ENCODE results near the gene PARP9. TPM values are rescaled to one million over a fixed set of nuclear protein-coding genes. Genes with fewer than 3 reads are reported as not detected.

PARP9 gene
- total and polyA plus RNA-seq, 2 of the 13 experiments (the other 11 are each of a cell fraction or from before 2014, with no cell fraction given): 6.5 to 10.6 TPM

GRCh38 chr3:122560680-122561079 lies 3.4 kb downstream of the PARP9 start (continued):
- TF ChIP-seq, protein P1, sequence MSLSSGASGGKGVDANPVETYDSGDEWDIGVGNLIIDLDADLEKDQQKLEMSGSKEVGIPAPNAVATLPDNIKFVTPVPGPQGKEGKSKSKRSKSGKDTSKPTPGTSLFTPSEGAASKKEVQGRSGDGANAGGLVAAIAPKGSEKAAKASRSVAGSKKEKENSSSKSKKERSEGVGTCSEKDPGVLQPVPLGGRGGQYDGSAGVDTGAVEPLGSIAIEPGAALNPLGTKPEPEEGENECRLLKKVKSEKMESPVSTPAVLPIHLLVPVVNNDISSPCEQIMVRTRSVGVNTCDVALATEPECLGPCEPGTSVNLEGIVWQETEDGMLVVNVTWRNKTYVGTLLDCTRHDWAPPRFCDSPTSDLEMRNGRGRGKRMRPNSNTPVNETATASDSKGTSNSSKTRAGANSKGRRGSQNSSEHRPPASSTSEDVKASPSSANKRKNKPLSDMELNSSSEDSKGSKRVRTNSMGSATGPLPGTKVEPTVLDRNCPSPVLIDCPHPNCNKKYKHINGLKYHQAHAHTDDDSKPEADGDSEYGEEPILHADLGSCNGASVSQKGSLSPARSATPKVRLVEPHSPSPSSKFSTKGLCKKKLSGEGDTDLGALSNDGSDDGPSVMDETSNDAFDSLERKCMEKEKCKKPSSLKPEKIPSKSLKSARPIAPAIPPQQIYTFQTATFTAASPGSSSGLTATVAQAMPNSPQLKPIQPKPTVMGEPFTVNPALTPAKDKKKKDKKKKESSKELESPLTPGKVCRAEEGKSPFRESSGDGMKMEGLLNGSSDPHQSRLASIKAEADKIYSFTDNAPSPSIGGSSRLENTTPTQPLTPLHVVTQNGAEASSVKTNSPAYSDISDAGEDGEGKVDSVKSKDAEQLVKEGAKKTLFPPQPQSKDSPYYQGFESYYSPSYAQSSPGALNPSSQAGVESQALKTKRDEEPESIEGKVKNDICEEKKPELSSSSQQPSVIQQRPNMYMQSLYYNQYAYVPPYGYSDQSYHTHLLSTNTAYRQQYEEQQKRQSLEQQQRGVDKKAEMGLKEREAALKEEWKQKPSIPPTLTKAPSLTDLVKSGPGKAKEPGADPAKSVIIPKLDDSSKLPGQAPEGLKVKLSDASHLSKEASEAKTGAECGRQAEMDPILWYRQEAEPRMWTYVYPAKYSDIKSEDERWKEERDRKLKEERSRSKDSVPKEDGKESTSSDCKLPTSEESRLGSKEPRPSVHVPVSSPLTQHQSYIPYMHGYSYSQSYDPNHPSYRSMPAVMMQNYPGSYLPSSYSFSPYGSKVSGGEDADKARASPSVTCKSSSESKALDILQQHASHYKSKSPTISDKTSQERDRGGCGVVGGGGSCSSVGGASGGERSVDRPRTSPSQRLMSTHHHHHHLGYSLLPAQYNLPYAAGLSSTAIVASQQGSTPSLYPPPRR (CRISPR knock-in tag; IDR thresholded peaks at IDR 0.05; ENCODE audit: borderline replicate concordance): no peak
- no peak for TF ChIP-seq KDM6A (CRISPR knock-in tag; IDR thresholded peaks at IDR 0.05; ENCODE audit: low read depth)
- TF ChIP-seq PHF5A (CRISPR knock-in tag; IDR thresholded peaks at IDR 0.05; ENCODE audit: low read depth, unreplicated experiment): no peak
- TF ChIP-seq, protein P2, sequence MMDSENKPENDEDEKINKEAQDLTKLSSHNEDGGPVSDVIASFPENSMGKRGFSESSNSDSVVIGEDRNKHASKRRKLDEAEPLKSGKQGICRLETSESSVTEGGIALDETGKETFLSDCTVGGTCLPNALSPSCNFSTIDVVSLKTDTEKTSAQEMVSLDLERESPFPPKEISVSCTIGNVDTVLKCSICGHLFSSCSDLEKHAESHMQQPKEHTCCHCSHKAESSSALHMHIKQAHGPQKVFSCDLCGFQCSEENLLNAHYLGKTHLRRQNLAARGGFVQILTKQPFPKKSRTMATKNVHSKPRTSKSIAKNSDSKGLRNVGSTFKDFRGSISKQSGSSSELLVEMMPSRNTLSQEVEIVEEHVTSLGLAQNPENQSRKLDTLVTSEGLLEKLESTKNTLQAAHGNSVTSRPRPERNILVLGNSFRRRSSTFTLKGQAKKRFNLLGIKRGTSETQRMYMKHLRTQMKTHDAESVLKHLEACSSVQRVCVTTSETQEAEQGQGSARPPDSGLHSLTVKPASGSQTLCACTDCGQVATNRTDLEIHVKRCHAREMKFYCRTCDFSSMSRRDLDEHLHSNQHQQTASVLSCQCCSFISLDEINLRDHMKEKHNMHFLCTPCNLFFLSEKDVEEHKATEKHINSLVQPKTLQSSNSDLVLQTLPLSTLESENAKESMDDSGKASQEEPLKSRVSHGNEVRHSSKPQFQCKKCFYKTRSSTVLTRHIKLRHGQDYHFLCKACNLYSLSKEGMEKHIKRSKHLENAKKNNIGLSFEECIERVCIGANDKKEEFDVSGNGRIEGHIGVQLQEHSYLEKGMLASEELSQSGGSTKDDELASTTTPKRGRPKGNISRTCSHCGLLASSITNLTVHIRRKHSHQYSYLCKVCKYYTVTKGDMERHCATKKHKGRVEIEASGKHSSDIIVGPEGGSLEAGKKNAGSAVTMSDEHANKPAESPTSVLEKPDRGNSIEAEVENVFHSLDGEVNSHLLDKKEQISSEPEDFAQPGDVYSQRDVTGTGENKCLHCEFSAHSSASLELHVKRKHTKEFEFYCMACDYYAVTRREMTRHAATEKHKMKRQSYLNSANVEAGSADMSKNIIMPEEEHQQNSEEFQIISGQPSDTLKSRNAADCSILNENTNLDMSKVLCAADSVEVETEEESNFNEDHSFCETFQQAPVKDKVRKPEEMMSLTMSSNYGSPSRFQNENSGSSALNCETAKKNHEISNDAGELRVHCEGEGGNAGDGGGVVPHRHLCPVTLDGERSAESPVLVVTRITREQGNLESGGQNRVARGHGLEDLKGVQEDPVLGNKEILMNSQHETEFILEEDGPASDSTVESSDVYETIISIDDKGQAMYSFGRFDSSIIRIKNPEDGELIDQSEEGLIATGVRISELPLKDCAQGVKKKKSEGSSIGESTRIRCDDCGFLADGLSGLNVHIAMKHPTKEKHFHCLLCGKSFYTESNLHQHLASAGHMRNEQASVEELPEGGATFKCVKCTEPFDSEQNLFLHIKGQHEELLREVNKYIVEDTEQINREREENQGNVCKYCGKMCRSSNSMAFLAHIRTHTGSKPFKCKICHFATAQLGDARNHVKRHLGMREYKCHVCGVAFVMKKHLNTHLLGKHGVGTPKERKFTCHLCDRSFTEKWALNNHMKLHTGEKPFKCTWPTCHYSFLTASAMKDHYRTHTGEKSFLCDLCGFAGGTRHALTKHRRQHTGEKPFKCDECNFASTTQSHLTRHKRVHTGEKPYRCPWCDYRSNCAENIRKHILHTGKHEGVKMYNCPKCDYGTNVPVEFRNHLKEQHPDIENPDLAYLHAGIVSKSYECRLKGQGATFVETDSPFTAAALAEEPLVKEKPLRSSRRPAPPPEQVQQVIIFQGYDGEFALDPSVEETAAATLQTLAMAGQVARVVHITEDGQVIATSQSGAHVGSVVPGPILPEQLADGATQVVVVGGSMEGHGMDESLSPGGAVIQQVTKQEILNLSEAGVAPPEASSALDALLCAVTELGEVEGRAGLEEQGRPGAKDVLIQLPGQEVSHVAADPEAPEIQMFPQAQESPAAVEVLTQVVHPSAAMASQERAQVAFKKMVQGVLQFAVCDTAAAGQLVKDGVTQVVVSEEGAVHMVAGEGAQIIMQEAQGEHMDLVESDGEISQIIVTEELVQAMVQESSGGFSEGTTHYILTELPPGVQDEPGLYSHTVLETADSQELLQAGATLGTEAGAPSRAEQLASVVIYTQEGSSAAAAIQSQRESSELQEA (CRISPR knock-in tag; IDR thresholded peaks at IDR 0.05; ENCODE audit: not compliant biosample characterization): no peak
- peak; percentile 83 for TF ChIP-seq STAG1 (CRISPR knock-in tag; IDR thresholded peaks at IDR 0.05)
- TF ChIP-seq CBFB (CRISPR knock-in tag; IDR thresholded peaks at IDR 0.05): no peak
- no peak for TF ChIP-seq ZNF33B (CRISPR knock-in tag; IDR thresholded peaks at IDR 0.05)
- no peak for TF ChIP-seq GATAD1 (CRISPR knock-in tag; IDR thresholded peaks at IDR 0.05)
- TF ChIP-seq THAP11 (CRISPR knock-in tag; IDR thresholded peaks at IDR 0.05): no peak
- TF ChIP-seq ZNF792 (CRISPR knock-in tag; IDR thresholded peaks at IDR 0.05): no peak
- TF ChIP-seq CENPT (CRISPR knock-in tag; IDR thresholded peaks at IDR 0.05; ENCODE audit: low read depth): no peak
- no peak for TF ChIP-seq XRCC5 (optimal IDR thresholded peaks at IDR 0.05; ENCODE audit: low read length)
- TF ChIP-seq ZNF253 (CRISPR knock-in tag; IDR thresholded peaks at IDR 0.05; ENCODE audit: borderline replicate concordance): no peak
- TF ChIP-seq ZIK1 (CRISPR knock-in tag; IDR thresholded peaks at IDR 0.05; ENCODE audit: borderline replicate concordance, low read depth): no peak
- TF ChIP-seq, protein P3, sequence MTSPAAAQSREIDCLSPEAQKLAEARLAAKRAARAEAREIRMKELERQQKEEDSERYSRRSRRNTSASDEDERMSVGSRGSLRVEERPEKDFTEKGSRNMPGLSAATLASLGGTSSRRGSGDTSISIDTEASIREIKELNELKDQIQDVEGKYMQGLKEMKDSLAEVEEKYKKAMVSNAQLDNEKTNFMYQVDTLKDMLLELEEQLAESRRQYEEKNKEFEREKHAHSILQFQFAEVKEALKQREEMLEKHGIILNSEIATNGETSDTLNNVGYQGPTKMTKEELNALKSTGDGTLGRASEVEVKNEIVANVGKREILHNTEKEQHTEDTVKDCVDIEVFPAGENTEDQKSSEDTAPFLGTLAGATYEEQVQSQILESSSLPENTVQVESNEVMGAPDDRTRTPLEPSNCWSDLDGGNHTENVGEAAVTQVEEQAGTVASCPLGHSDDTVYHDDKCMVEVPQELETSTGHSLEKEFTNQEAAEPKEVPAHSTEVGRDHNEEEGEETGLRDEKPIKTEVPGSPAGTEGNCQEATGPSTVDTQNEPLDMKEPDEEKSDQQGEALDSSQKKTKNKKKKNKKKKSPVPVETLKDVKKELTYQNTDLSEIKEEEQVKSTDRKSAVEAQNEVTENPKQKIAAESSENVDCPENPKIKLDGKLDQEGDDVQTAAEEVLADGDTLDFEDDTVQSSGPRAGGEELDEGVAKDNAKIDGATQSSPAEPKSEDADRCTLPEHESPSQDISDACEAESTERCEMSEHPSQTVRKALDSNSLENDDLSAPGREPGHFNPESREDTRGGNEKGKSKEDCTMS (CRISPR knock-in tag; conservative IDR thresholded peaks at IDR 0.05): no peak
- TF ChIP-seq GTF3A (CRISPR knock-in tag; conservative IDR thresholded peaks at IDR 0.05): no peak
